LNCAP (cell line): ENCODE data around the gene ZNF318.

Source experiments
- TF ChIP-seq, protein P1 (sequence below): fragments of 450-650 bp; IDR thresholded peaks from 2 replicates; pipeline ENCODE4 v1.5.1; 2017; ENCODE audit warnings: mild to moderate bottlenecking

ZNF318 gene

GRCh38 chr6:43334466-43335095 lies 34.9 kb downstream of the ZNF318 start:
- TF ChIP-seq, protein P1, sequence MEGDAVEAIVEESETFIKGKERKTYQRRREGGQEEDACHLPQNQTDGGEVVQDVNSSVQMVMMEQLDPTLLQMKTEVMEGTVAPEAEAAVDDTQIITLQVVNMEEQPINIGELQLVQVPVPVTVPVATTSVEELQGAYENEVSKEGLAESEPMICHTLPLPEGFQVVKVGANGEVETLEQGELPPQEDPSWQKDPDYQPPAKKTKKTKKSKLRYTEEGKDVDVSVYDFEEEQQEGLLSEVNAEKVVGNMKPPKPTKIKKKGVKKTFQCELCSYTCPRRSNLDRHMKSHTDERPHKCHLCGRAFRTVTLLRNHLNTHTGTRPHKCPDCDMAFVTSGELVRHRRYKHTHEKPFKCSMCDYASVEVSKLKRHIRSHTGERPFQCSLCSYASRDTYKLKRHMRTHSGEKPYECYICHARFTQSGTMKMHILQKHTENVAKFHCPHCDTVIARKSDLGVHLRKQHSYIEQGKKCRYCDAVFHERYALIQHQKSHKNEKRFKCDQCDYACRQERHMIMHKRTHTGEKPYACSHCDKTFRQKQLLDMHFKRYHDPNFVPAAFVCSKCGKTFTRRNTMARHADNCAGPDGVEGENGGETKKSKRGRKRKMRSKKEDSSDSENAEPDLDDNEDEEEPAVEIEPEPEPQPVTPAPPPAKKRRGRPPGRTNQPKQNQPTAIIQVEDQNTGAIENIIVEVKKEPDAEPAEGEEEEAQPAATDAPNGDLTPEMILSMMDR, result peak; percentile 45; the same call in 1 of the 2 replicates

- TF ChIP-seq, protein P1, result no peak
Observed at GRCh38 chr6:43331891-43332290, 37.6 kb downstream of the ZNF318 start.

GRCh38 chr6:43331470-43331869 lies 38.0 kb downstream of the ZNF318 start:
- TF ChIP-seq, protein P1, result no peak

GRCh38 chr6:43328528-43328927 lies 40.9 kb downstream of the ZNF318 start:
- TF ChIP-seq, protein P1, result no peak

DNA sequence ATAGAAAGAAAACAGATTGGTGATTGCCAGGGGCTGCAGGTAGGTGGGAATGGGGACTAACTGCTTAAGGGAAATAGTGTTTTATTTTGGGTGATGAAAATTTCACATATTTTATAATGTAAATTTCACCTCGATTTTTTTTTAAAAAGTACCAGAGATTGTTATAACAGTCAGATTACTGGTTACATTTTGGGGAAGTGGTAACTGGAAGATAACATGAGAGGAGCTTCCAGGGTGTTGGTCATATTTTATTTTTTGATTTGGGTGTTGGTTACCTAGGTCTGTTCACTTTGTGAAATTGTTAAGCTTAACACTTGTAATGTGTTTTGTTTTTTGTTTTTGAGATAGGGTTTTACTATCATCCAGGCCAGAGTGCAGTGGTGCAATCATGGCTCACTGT lies 43.6 kb downstream of the ZNF318 start:
- TF ChIP-seq, protein P1, result no peak

- TF ChIP-seq, protein P1, result no peak
Observed at GRCh38 chr6:43318011-43318410, 51.4 kb downstream of the ZNF318 start.

DNA sequence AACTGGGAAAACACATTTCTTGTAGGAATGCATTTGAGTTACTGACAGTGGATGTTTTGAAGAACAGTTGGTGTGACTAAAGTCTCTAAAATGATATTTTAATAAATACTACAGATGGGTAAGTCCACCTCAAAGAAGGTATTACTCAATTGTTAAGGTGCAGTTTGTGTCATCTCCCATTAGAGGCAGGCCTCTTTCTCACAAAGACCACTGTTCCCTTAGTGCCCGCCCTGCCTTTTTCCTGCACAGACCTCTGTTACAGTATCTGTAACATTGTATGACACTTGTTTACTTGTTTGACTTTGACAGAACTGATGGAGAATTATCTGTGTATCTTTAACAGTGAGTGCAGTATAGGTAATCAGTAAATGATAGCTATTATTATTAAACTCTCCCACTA lies 55.6 kb downstream of the ZNF318 start:
- TF ChIP-seq, protein P1, result no peak

GRCh38 chr6:43311666-43312065 lies 57.8 kb downstream of the ZNF318 start:
- TF ChIP-seq, protein P1, result no peak
